IPS DF 6.9 (cell line): ENCODE results near the gene EGLN2.

Experiments
- DNase-seq: peaks from one replicate; pipeline ENCODE4 v3.0.0-alpha.2; 2013; ENCODE audit warnings: low read depth, low spot score
- H3K27ac ChIP-seq: one replicate; pipeline ENCODE4 v1.5.1; 2013; ENCODE audit warnings: low read length, control low read depth
- H3K27me3 ChIP-seq: 2 replicates; pipeline ENCODE4 v1.6.1; 2013; ENCODE audit warnings: mild to moderate bottlenecking, low read length; ENCODE audit not compliant: control insufficient read depth, insufficient read depth
- H3K36me3 ChIP-seq: 2 replicates; pipeline ENCODE4 v1.6.1; 2013; ENCODE audit warnings: low read length; ENCODE audit not compliant: control insufficient read depth, insufficient read depth
- H3K4me1 ChIP-seq: 2 replicates; pipeline ENCODE4 v1.6.1; 2013; ENCODE audit warnings: low read length; ENCODE audit not compliant: control insufficient read depth, insufficient read depth
- H3K4me3 ChIP-seq: 2 replicates; pipeline ENCODE4 v1.5.1; 2013; ENCODE audit warnings: mild to moderate bottlenecking, low read length
- H3K9me3 ChIP-seq: 2 replicates; pipeline ENCODE4 v1.6.1; 2013; ENCODE audit warnings: low read length, inconsistent platforms; ENCODE audit not compliant: control insufficient read depth, insufficient read depth
- WGBS: extraction: QIAGEN DNeasy Blood & Tissue Kit; methylation state at CpG from one replicate; pipeline ENCODE4 v1.1.7; 2013; ENCODE audit warnings: mixed read lengths, missing lambda C conversion rate; ENCODE audit not compliant: insufficient read length, insufficient coverage; 5-methylcytosine and 5-hydroxymethylcytosine counted together

The EGLN2 gene

GRCh38 chr19:40802300-40803169, 3.5 kb downstream of the EGLN2 start:
- H3K4me3 ChIP-seq: no peak overlapping the region
- WGBS: no CpG with 5 or more reads among the region's 11 CpGs
- no peaks in the 10 kb centered on the region for H3K9me3 ChIP-seq
- DNase-seq: no peak
- no peaks in the 10 kb centered on the region for H3K27me3 ChIP-seq
- H3K4me1 ChIP-seq: peaks cover 7% of the 10 kb centered on the region
- no peak overlapping the region for H3K27ac ChIP-seq
- peaks cover 17% of the 10 kb centered on the region for H3K36me3 ChIP-seq

DNA sequence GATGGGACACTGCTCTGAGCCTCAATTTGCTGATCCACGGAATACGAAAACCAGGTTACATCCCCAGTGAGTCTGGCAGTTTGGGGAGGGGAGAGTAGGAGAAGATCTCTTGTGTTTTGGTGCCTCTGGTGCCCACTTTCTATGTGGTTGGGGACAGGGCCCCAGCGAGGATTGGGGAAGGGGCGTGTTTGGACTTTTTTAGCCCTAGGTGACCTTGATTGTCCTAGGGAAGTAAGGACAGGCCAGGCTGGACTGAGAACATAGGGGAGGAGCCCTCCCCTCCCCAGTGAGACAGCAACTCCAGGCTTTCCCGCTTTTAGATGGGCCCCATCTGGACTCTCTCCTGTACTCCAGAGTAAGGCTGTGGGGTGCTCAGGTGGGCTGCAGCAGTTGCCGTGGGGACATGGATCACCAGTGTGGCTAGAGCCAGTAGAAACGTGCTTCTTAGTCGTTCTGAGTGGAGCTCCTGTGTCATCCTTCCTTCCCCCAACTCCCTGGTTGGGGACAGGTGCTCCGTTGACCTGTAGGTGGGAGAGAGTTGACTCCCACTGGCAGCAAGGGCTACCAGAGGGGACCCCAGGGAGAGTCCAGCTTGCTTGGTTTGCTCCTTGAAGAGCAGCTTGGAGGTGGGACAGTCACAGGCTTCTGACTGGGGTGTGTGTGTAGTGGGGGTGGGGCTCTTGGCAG, 4.3 kb downstream of the EGLN2 start:
- no peak overlapping the region for H3K4me3 ChIP-seq
- peaks cover 7% of the 10 kb centered on the region for H3K4me1 ChIP-seq
- no peak for DNase-seq
- WGBS: no CpG with 5 or more reads among the region's 9 CpGs
- no peaks in the 10 kb centered on the region for H3K27me3 ChIP-seq
- no peaks in the 10 kb centered on the region for H3K9me3 ChIP-seq
- peaks cover 23% of the 10 kb centered on the region for H3K36me3 ChIP-seq
- H3K27ac ChIP-seq: no peak overlapping the region

GRCh38 chr19:40803857-40804782, 5.1 kb downstream of the EGLN2 start:
- Histone ChIP-seq H3K27ac (no peak overlapping the region), H3K4me1 (peaks cover 7% of the 10 kb centered on the region), H3K27me3 (no peaks in the 10 kb centered on the region), H3K4me3 (no peak overlapping the region), H3K9me3 (no peaks in the 10 kb centered on the region), H3K36me3 (peaks cover 26% of the 10 kb centered on the region)
- DNase-seq: no peak
- WGBS: no CpG with 5 or more reads among the region's 6 CpGs

GRCh38 chr19:40804783-40805242, 5.8 kb downstream of the EGLN2 start:
- no peak overlapping the region for H3K27ac ChIP-seq
- H3K27me3 ChIP-seq: no peaks in the 10 kb centered on the region
- peaks cover 7% of the 10 kb centered on the region for H3K4me1 ChIP-seq
- H3K4me3 ChIP-seq: no peak overlapping the region
- no CpG with 5 or more reads among the region's 7 CpGs for WGBS
- peaks cover 31% of the 10 kb centered on the region for H3K36me3 ChIP-seq
- H3K9me3 ChIP-seq: no peaks in the 10 kb centered on the region
- DNase-seq: no peak

GRCh38 chr19:40805258-40805868, 6.4 kb downstream of the EGLN2 start:
- Histone ChIP-seq H3K4me1 (peaks cover 7% of the 10 kb centered on the region), H3K27me3 (no peaks in the 10 kb centered on the region), H3K9me3 (no peaks in the 10 kb centered on the region), H3K36me3 (peaks cover 31% of the 10 kb centered on the region), H3K27ac (no peak overlapping the region), H3K4me3 (no peak overlapping the region)
- no CpG with 5 or more reads among the region's 2 CpGs for WGBS
- DNase-seq: no peak

DNA sequence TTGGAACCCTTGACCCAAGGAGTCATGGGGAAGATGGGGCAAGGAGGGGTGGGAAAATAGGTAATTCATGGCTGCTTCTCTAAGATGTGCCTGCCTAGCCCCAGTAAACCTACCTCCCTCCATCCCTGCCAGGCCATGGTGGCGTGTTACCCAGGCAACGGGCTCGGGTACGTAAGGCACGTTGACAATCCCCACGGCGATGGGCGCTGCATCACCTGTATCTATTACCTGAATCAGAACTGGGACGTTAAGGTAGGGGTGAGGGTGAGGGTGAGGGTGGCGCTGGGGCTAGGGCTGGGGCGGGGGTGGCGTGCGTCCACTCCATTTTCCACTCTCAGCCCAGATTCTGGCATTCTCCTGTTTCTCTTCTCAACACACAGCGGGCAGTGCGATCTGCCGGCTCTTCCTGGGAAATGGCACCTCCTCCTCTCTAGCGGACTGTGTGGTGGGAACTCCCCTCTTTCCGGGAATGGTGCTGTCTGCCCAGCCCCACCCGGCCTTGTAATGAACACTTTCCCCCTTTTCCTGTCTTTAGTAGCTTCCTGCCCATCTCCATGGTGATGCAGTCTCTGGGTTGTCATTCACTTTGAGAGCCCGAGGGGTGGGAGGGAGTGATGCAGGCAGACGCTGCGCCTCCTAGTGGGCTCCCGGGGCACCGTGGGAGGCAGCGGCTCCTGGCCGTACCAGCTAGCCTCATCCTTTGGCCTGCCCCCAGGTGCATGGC, 7.6 kb downstream of the EGLN2 start:
- H3K27me3 ChIP-seq: no peaks in the 10 kb centered on the region
- no peak overlapping the region for H3K4me3 ChIP-seq
- H3K36me3 ChIP-seq: peaks cover 21% of the 10 kb centered on the region
- H3K9me3 ChIP-seq: no peaks in the 10 kb centered on the region
- no peak overlapping the region for H3K27ac ChIP-seq
- no CpG with 5 or more reads among the region's 26 CpGs for WGBS
- H3K4me1 ChIP-seq: peaks cover 1% of the 10 kb centered on the region; the same call in 1 of the 2 replicates
- DNase-seq: peak; percentile 95

DNA sequence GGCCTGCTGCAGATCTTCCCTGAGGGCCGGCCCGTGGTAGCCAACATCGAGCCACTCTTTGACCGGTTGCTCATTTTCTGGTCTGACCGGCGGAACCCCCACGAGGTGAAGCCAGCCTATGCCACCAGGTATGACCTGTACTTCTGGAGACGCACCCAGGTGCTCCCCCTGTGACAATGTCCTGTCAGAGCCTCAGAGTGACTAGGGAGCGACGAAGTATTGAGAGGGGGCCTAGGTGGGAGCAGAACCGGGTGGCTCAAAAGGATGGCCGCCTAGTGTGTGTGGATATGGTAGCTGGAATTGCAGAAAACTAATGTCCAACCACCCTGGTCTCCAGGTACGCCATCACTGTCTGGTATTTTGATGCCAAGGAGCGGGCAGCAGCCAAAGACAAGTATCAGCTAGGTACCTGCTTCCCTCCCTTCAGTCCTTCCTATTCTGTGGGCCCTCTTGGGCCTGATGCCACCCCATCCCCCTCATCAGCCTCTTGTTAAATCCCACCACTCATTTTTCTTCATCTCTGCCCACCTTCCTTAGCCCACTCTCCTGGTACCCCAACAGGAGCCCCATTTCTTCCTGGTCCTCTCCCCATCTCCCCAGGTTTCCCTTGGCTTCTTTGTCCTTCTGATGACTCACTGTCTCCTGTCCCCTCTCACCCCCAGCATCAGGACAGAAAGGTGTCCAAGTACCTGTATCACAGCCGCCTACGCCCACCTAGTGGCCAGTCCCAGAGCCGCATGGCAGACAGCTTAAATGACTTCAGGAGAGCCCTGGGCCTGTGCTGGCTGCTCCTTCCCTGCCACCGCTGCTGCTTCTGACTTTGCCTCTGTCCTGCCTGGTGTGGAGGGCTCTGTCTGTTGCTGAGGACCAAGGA, 8.4 kb downstream of the EGLN2 start:
- Histone ChIP-seq H3K4me3 (no peak overlapping the region), H3K27me3 (no peaks in the 10 kb centered on the region), H3K36me3 (peaks cover 16% of the 10 kb centered on the region), H3K9me3 (no peaks in the 10 kb centered on the region), H3K4me1 (peaks cover 1% of the 10 kb centered on the region; the same call in 1 of the 2 replicates), H3K27ac (no peak overlapping the region)
- no CpG with 5 or more reads among the region's 18 CpGs for WGBS
- DNase-seq: no peak

- Histone ChIP-seq H3K4me3 (no peak overlapping the region), H3K36me3 (peaks cover 16% of the 10 kb centered on the region), H3K4me1 (peaks cover 1% of the 10 kb centered on the region; the same call in 1 of the 2 replicates), H3K9me3 (no peaks in the 10 kb centered on the region), H3K27me3 (no peaks in the 10 kb centered on the region), H3K27ac (no peak overlapping the region)
- DNase-seq: no peak
- WGBS: no CpG with 5 or more reads among the region's 2 CpGs
Measured at GRCh38 chr19:40808021-40808325, 9.0 kb downstream of the EGLN2 start.

DNA sequence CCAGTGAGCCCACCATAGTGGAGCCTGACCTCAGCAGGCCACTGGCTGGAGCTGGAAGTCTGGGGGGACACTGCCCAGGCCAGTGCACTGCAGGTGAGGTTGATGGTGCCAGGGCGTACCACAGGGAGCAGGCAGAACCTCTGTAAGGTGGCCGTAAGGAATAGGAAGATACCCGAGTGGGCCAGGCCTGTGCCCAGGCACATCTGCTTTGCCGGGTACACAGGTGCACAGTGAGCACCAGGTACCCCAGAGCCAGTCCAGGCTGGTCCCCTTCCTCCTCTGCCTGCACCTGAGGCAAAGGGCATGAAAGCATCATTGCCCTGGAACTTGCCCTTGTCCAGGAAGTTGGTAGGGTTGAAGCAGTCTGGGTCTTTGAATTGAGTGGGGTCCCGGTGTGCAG, 9.5 kb downstream of the EGLN2 start:
- H3K27me3 ChIP-seq: no peaks in the 10 kb centered on the region
- H3K27ac ChIP-seq: no peak overlapping the region
- WGBS: no CpG with 5 or more reads among the region's 5 CpGs
- peaks cover 14% of the 10 kb centered on the region for H3K36me3 ChIP-seq
- peaks cover 1% of the 10 kb centered on the region; the same call in 1 of the 2 replicates for H3K4me1 ChIP-seq
- H3K9me3 ChIP-seq: no peaks in the 10 kb centered on the region
- H3K4me3 ChIP-seq: no peak overlapping the region
- DNase-seq: no peak
